MM.1S (cell line): ENCODE measurements around the gene PEAR1.

Experiments used
- DNase-seq: peaks from one replicate; pipeline ENCODE4 v3.0.0-alpha.2; 2015
- H2AFZ ChIP-seq: fragments of 300-600 bp; sonication (generic); 2 replicates; pipeline ENCODE4 v1.6.0; 2016; ENCODE audit warnings: antibody characterized with exemption, low read length
- H3F3A ChIP-seq: fragments of 300-600 bp; sonication (generic); 2 replicates; pipeline ENCODE4 v1.6.1; 2016; ENCODE audit warnings: mild to moderate bottlenecking, antibody characterized with exemption, low read length, moderate library complexity, mixed read lengths; ENCODE audit not compliant: insufficient read depth
- H3K27ac ChIP-seq: fragments of 300-600 bp; sonication (generic); 2 replicates; pipeline ENCODE4 v1.5.1; 2016; ENCODE audit warnings: mild to moderate bottlenecking, low read length
- H3K27me3 ChIP-seq: fragments of 300-600 bp; sonication (generic); replicated peaks from 2 replicates; pipeline ENCODE4 v1.6.0; 2016; ENCODE audit warnings: low read length; ENCODE audit not compliant: insufficient read depth
- H3K36me3 ChIP-seq: fragments of 300-600 bp; sonication (generic); replicated peaks from 2 replicates; pipeline ENCODE4 v1.6.1; 2016; ENCODE audit warnings: mild to moderate bottlenecking, low read length, mixed read lengths; ENCODE audit not compliant: insufficient read depth
- H3K4me1 ChIP-seq: fragments of 300-600 bp; sonication (generic); 2 replicates; pipeline ENCODE4 v1.6.1; 2016; ENCODE audit warnings: low read length, mixed read lengths
- H3K4me2 ChIP-seq: fragments of 300-600 bp; sonication (generic); 2 replicates; pipeline ENCODE4 v1.6.0; 2016; ENCODE audit warnings: low read depth, low read length
- H3K4me3 ChIP-seq: fragments of 300-600 bp; sonication (generic); 2 replicates; pipeline ENCODE4 v1.5.1; 2016; ENCODE audit warnings: low read length, mixed read lengths
- H3K79me2 ChIP-seq: fragments of 300-600 bp; sonication (generic); 2 replicates; pipeline ENCODE4 v1.6.1; 2016; ENCODE audit warnings: mixed run types, low read length, mixed read lengths
- H3K9ac ChIP-seq: fragments of 300-600 bp; sonication (generic); 2 replicates; pipeline ENCODE4 v1.6.1; 2016; ENCODE audit warnings: low read length, mixed read lengths
- H3K9me2 ChIP-seq: fragments of 300-600 bp; sonication (generic); replicated peaks from 2 replicates; pipeline ENCODE4 v1.6.1; 2016; ENCODE audit warnings: mild to moderate bottlenecking, low read length, mixed read lengths; ENCODE audit not compliant: insufficient read depth
- H3K9me3 ChIP-seq: fragments of 300-600 bp; sonication (generic); replicated peaks from 2 replicates; pipeline ENCODE4 v1.6.1; 2016; ENCODE audit warnings: mild to moderate bottlenecking, low read length, mixed read lengths; ENCODE audit not compliant: insufficient read depth
- H4K20me1 ChIP-seq: fragments of 300-600 bp; sonication (generic); 2 replicates; pipeline ENCODE4 v1.6.1; 2016; ENCODE audit warnings: mild to moderate bottlenecking, low read length, moderate library complexity, mixed read lengths; ENCODE audit not compliant: insufficient read depth
- EZH2 ChIP-seq: fragments of 300-600 bp; sonication (generic); optimal IDR thresholded peaks from 2 replicates; pipeline ENCODE3; 2017; ENCODE audit warnings: low read depth, mild to moderate bottlenecking, antibody characterized with exemption, low read length, mixed read lengths
- EZH2phosphoT487 ChIP-seq: fragments of 300-600 bp; sonication (generic); IDR thresholded peaks from 2 replicates; pipeline ENCODE4 v1.6.1; 2018; ENCODE audit warnings: antibody characterized with exemption, low read length
- TF ChIP-seq, protein P1 (sequence below): fragments of 300-600 bp; sonication (generic); IDR thresholded peaks from 2 replicates; pipeline ENCODE4 v1.5.1; 2016; ENCODE audit warnings: antibody characterized with exemption, low read length, mixed read lengths

The PEAR1 gene

DNA sequence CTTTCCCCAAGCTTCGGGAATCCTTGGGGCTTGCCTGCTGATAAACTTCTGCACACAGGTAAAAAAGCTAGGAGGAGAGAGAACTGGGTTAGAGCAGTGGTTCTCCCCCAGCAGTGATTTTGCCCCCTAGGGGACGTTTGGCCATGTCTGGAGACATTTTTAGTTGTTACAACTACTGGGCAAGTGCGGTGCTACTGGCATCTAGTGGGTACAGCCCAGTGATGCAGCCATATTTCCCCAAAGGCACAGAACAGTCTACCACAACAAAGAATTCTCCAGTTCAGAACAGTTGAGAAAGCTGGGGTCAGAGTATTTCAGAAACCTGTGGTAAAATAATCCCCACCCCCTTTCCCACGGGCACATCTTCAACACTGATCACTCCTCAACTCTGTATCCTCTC is 68.2 kb downstream of the PEAR1 start:
- TF ChIP-seq, protein P1, sequence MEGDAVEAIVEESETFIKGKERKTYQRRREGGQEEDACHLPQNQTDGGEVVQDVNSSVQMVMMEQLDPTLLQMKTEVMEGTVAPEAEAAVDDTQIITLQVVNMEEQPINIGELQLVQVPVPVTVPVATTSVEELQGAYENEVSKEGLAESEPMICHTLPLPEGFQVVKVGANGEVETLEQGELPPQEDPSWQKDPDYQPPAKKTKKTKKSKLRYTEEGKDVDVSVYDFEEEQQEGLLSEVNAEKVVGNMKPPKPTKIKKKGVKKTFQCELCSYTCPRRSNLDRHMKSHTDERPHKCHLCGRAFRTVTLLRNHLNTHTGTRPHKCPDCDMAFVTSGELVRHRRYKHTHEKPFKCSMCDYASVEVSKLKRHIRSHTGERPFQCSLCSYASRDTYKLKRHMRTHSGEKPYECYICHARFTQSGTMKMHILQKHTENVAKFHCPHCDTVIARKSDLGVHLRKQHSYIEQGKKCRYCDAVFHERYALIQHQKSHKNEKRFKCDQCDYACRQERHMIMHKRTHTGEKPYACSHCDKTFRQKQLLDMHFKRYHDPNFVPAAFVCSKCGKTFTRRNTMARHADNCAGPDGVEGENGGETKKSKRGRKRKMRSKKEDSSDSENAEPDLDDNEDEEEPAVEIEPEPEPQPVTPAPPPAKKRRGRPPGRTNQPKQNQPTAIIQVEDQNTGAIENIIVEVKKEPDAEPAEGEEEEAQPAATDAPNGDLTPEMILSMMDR, result peak; percentile 55
- TF ChIP-seq EZH2, result no peak
- H3K4me1 ChIP-seq, result peaks cover 31% of the 10 kb centered on the region
- no peaks in the 10 kb centered on the region for H3K9me2 ChIP-seq
- peaks cover 17% of the 10 kb centered on the region for H3F3A ChIP-seq
- no peaks in the 10 kb centered on the region for H3K36me3 ChIP-seq
- no peaks in the 10 kb centered on the region for H3K27me3 ChIP-seq
- H3K79me2 ChIP-seq, result no peaks in the 10 kb centered on the region
- no peak overlapping the region for H3K27ac ChIP-seq
- no peaks in the 10 kb centered on the region for H4K20me1 ChIP-seq
- no peak overlapping the region for H3K4me3 ChIP-seq
- peak; percentile 47 for DNase-seq
- H3K9ac ChIP-seq, result no peak overlapping the region
- H3K4me2 ChIP-seq, result no peak overlapping the region
- H2AFZ ChIP-seq, result no peak overlapping the region
- no peaks in the 10 kb centered on the region for H3K9me3 ChIP-seq

DNA sequence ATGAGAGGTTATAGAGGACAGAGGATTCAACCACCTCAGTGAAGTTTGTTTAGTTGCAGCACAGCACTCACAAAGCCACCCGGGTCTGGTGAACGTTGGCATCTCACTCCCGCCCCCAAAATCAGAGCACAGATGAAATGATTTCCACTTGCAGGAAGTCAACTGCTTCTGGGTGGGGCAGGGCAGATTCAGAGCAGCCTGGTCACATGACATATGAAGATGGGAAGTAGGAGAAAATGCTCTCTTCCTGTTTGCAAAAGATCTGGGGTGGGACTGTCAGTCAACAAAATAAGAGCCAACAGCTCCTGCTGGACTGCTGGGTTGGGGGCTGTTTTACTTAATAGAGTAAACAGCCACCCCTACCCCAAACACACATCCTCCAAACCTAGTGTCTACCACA is 70.1 kb downstream of the PEAR1 start:
- H4K20me1 ChIP-seq, result no peaks in the 10 kb centered on the region
- no peaks in the 10 kb centered on the region for H3K27me3 ChIP-seq
- peaks cover 20% of the 10 kb centered on the region for H3K4me1 ChIP-seq
- no peaks in the 10 kb centered on the region for H3K79me2 ChIP-seq
- H3K9ac ChIP-seq, result no peak overlapping the region
- H3K36me3 ChIP-seq, result no peaks in the 10 kb centered on the region
- TF ChIP-seq, protein P1, result no peak
- TF ChIP-seq EZH2 (no peak), EZH2phosphoT487 (no peak)
- no peak overlapping the region; the same call in 1 of the 2 replicates for H3K4me2 ChIP-seq
- H3K9me2 ChIP-seq, result no peaks in the 10 kb centered on the region
- no peak overlapping the region for H3K4me3 ChIP-seq
- H3K9me3 ChIP-seq, result no peaks in the 10 kb centered on the region
- no peak overlapping the region for H2AFZ ChIP-seq
- peaks cover 10% of the 10 kb centered on the region for H3F3A ChIP-seq
- H3K27ac ChIP-seq, result no peak overlapping the region
- no peak for DNase-seq

DNA sequence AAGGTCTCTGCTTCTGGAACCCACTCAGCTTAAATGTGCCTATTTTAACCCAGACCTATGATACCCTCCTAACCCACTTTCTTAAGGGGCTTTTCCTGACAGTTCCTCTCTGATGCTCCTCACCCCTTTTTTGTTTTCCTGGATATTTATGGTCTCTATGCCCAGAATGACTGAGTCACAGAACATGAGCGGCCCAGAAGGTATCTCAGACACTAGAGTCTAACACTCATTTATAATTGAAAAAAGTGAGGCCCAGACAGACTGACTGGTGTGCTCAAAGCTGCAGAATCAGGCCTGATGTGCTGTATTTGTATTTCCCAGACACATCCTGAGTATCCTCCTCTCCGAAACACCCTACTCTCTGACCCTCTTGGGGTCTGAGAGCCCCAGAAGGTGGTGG is 70.9 kb downstream of the PEAR1 start:
- Histone ChIP-seq H3K27ac (no peak overlapping the region), H3K27me3 (no peaks in the 10 kb centered on the region), H3K4me3 (no peak overlapping the region), H3K79me2 (no peaks in the 10 kb centered on the region), H3K36me3 (no peaks in the 10 kb centered on the region), H3K4me1 (peaks cover 12% of the 10 kb centered on the region), H3K4me2 (no peak overlapping the region), H4K20me1 (no peaks in the 10 kb centered on the region), H3K9me2 (no peaks in the 10 kb centered on the region), H3K9ac (no peak overlapping the region), H2AFZ (no peak overlapping the region), H3F3A (peaks cover 2% of the 10 kb centered on the region; the same call in 1 of the 2 replicates), H3K9me3 (no peaks in the 10 kb centered on the region)
- TF ChIP-seq EZH2 (no peak), EZH2phosphoT487 (no peak)
- TF ChIP-seq, protein P1, result no peak
- DNase-seq, result no peak
